Nephron (organoid): Measurements from ENCODE around the gene ALDH16A1.

Source experiments
- H3K27ac Mint-ChIP-seq, 3 experiments: 2 replicates each; pipeline ENCODE4 v1.8.0; 2020; ENCODE audit warnings: mixed read lengths in 3 of 3, mild to moderate bottlenecking in 2 of 3, moderate library complexity in 1 of 3
- H3K27me3 Mint-ChIP-seq: 2 replicates; pipeline ENCODE4 v1.8.0; 2021; ENCODE audit warnings: low read depth, mild to moderate bottlenecking, moderate library complexity, mixed read lengths
- H3K36me3 Mint-ChIP-seq: 2 replicates; pipeline ENCODE4 v1.8.0; 2020; ENCODE audit warnings: low read depth, mixed read lengths
- H3K4me1 Mint-ChIP-seq: 2 replicates; pipeline ENCODE4 v1.8.0; 2020; ENCODE audit warnings: mixed read lengths
- H3K4me3 Mint-ChIP-seq, 3 experiments: 2 replicates each; pipeline ENCODE4 v1.8.0; 2020; ENCODE audit warnings: mild to moderate bottlenecking in 3 of 3, mixed read lengths in 3 of 3, moderate library complexity in 2 of 3
- H3K9me3 Mint-ChIP-seq: 2 replicates; pipeline ENCODE4 v1.8.0; 2020; ENCODE audit warnings: mixed read lengths
- TF ChIP-seq, protein P1 (sequence below), 3 experiments: fragments of 200-600 bp; sonication (generic); IDR thresholded peaks; one replicate each; pipeline ENCODE4 v1.5.0; 2021; ENCODE audit warnings: antibody characterized with exemption in 3 of 3; ENCODE audit not compliant: unreplicated experiment in 3 of 3

ALDH16A1 gene

DNA sequence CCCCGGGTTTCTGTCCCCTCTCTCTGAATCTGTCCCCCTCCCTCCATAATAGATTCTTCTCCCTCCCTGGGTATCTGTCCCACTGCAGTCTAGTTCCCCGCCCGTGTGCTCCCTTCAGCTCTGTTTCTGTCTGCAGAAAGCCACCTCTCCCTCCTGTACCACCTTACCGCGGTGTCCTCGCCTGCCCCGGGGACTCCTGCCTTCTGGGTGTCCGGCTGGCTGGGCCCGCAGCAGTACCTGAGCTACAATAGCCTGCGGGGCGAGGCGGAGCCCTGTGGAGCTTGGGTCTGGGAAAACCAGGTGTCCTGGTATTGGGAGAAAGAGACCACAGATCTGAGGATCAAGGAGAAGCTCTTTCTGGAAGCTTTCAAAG lies 60.7 kb downstream of the ALDH16A1 start:
- Mint-ChIP-seq H3K4me1 (peaks cover 20% of the 10 kb centered on the region), H3K27ac (peak overlapping the region; percentile 97 to 99 (median 98)), H3K4me3 (peak overlapping the region; percentile 93 to 96 (median 93)), H3K27me3 (no peaks in the 10 kb centered on the region), H3K9me3 (no peaks in the 10 kb centered on the region), H3K36me3 (peaks cover 19% of the 10 kb centered on the region)
- TF ChIP-seq, protein P1, sequence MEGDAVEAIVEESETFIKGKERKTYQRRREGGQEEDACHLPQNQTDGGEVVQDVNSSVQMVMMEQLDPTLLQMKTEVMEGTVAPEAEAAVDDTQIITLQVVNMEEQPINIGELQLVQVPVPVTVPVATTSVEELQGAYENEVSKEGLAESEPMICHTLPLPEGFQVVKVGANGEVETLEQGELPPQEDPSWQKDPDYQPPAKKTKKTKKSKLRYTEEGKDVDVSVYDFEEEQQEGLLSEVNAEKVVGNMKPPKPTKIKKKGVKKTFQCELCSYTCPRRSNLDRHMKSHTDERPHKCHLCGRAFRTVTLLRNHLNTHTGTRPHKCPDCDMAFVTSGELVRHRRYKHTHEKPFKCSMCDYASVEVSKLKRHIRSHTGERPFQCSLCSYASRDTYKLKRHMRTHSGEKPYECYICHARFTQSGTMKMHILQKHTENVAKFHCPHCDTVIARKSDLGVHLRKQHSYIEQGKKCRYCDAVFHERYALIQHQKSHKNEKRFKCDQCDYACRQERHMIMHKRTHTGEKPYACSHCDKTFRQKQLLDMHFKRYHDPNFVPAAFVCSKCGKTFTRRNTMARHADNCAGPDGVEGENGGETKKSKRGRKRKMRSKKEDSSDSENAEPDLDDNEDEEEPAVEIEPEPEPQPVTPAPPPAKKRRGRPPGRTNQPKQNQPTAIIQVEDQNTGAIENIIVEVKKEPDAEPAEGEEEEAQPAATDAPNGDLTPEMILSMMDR (IDR thresholded peaks at IDR 0.05; ENCODE audit: unreplicated experiment in 3 of 3), result no peak

DNA sequence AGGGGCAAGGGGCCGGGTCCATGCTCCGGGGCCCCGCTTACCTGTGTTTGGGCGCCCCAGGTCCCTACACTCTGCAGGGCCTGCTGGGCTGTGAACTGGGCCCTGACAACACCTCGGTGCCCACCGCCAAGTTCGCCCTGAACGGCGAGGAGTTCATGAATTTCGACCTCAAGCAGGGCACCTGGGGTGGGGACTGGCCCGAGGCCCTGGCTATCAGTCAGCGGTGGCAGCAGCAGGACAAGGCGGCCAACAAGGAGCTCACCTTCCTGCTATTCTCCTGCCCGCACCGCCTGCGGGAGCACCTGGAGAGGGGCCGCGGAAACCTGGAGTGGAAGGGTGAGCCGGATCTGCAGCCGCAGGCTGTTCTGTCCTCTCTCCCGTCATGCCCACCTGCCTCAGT lies 61.1 kb downstream of the ALDH16A1 start:
- H3K27me3 Mint-ChIP-seq, result no peaks in the 10 kb centered on the region
- H3K4me1 Mint-ChIP-seq, result peaks cover 20% of the 10 kb centered on the region
- H3K36me3 Mint-ChIP-seq, result peaks cover 22% of the 10 kb centered on the region
- peak overlapping the region; percentile 97 to 99 (median 98) for H3K27ac Mint-ChIP-seq
- TF ChIP-seq, protein P1 (IDR thresholded peaks at IDR 0.05; ENCODE audit: unreplicated experiment in 3 of 3), result no peak
- H3K4me3 Mint-ChIP-seq, result peak overlapping the region; percentile 93 to 96 (median 93)
- H3K9me3 Mint-ChIP-seq, result no peaks in the 10 kb centered on the region

DNA sequence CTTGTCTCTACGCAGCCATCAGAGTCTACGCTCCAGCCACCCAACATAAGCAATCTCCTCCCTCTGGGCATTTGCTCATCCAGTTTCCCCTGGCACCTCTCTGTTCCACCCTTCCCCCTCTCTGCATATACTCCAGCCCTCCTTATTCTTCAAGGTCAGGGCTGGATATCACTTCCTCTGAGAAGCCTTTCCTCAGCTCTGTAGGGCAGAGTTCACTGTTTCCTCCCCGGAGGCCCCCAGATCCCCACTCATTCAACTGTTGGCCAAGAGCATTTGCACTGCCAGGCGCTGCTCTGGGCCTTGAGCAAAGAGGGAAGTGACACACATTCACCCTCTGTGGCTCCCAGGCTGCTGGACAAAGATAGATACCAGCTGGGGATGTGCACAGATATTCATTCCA lies 62.7 kb downstream of the ALDH16A1 start:
- TF ChIP-seq, protein P1 (IDR thresholded peaks at IDR 0.05; ENCODE audit: unreplicated experiment in 3 of 3), result no peak
- Mint-ChIP-seq H3K27ac (peak overlapping the region; percentile 57 to 89 (median 75)), H3K9me3 (no peaks in the 10 kb centered on the region)

DNA sequence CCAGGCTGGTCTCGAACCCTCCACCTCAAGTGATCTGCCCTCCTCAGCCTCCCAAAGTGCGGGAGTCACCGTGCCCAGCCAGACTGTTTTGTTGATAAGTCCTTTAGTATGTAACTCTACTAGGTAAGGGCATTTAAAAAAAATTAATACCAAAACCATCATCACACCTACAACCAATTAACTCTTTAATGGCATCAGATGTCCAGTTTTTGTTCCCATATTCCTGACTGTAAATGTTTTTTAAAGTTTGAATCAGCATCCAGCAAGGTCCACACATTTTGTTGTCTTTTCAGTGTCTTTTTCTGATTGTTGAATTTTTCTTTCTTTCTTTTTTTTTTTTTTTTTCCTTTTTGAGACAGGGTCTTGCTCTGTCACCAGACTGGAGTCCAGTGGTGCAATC lies 65.0 kb downstream of the ALDH16A1 start:
- peak overlapping the region in 1 of 3 experiments; percentile 32 for H3K4me3 Mint-ChIP-seq
- peaks cover 34% of the 10 kb centered on the region for H3K36me3 Mint-ChIP-seq
- TF ChIP-seq, protein P1 (IDR thresholded peaks at IDR 0.05; ENCODE audit: unreplicated experiment in 3 of 3), result no peak
- H3K27me3 Mint-ChIP-seq, result no peaks in the 10 kb centered on the region
- no peaks in the 10 kb centered on the region for H3K9me3 Mint-ChIP-seq
- H3K4me1 Mint-ChIP-seq, result peaks cover 6% of the 10 kb centered on the region
- H3K27ac Mint-ChIP-seq, result peak overlapping the region in 1 of 3 experiments; percentile 38

More for the DNA sequence above, 62.7 kb downstream of the ALDH16A1 start:
- H3K4me3 Mint-ChIP-seq, result peak overlapping the region; percentile 79 to 96 (median 93)
- peaks cover 31% of the 10 kb centered on the region for H3K36me3 Mint-ChIP-seq
- H3K27me3 Mint-ChIP-seq, result no peaks in the 10 kb centered on the region
- H3K4me1 Mint-ChIP-seq, result peaks cover 20% of the 10 kb centered on the region
